ENCODE results near the gene PTAFR.

Gene PTAFR

GRCh38 chr1:28175955-28176485, 470 bp downstream of the PTAFR start:
- no peak for DNase-seq

- DNase-seq = no peak
Measured at GRCh38 chr1:28173980-28174297, 2.6 kb downstream of the PTAFR start.

- peak; percentile 11 for DNase-seq
Measured at GRCh38 chr1:28173151-28173979, 3.1 kb downstream of the PTAFR start.

- DNase-seq = peak; percentile 12
Measured at GRCh38 chr1:28172713-28173150, 3.8 kb downstream of the PTAFR start.

- no peak for DNase-seq
Measured at GRCh38 chr1:28171246-28171645, 5.2 kb downstream of the PTAFR start.

GRCh38 chr1:28170001-28170596, 6.4 kb downstream of the PTAFR start:
- DNase-seq = no peak

GRCh38 chr1:28163496-28164161, 12.9 kb downstream of the PTAFR start:
- DNase-seq = no peak

- DNase-seq = no peak
Measured at GRCh38 chr1:28162151-28162550, 14.3 kb downstream of the PTAFR start.

GRCh38 chr1:28161751-28162150, 14.7 kb downstream of the PTAFR start:
- no peak for DNase-seq

GRCh38 chr1:28160782-28161266, 15.7 kb downstream of the PTAFR start:
- no peak for DNase-seq

GRCh38 chr1:28159680-28160079, 16.8 kb downstream of the PTAFR start:
- no peak for DNase-seq

- no peak for DNase-seq
Measured at GRCh38 chr1:28159243-28159642, 17.2 kb downstream of the PTAFR start.

- DNase-seq = no peak
Measured at GRCh38 chr1:28157894-28158293, 18.6 kb downstream of the PTAFR start.

- no peak for DNase-seq
Measured at GRCh38 chr1:28156821-28157220, 19.7 kb downstream of the PTAFR start.

- no peak for DNase-seq
Measured at GRCh38 chr1:28155628-28156027, 20.9 kb downstream of the PTAFR start.

- no peak for DNase-seq
Measured at GRCh38 chr1:28154078-28154594, 22.4 kb downstream of the PTAFR start.

GRCh38 chr1:28150125-28150780, 26.2 kb downstream of the PTAFR start:
- DNase-seq = no peak

- no peak for DNase-seq
Measured at GRCh38 chr1:28148880-28149195, 27.7 kb downstream of the PTAFR start.

- DNase-seq = no peak
Measured at GRCh38 chr1:28147264-28148094, 29.0 kb downstream of the PTAFR start.

GRCh38 chr1:28145728-28146127, 30.8 kb downstream of the PTAFR start:
- DNase-seq = no peak

- DNase-seq = no peak
Measured at GRCh38 chr1:28144203-28145135, 32.0 kb downstream of the PTAFR start.
